ENCODE data around the gene EMILIN3.
"Not testable (repeated sequence)": the region's sequence is repeated elsewhere in the genome, so short reads cannot be mapped to it uniquely, and the experiment has no call there.

Gene EMILIN3

GRCh38 chr20:41317546-41318270 is 48.9 kb downstream of the EMILIN3 start, which contains the start of gene ZHX3:
TSS of gene ZHX3 (minus strand) at chr20:41317731. CDS start at chr20:41204916, 112,815 bp downstream.
- DNase-seq = peak; percentile 94 to 97 (median 97)
- 0% methylated on average over 38 of the region's 64 CpGs for WGBS (ENCODE audit: insufficient coverage)
- ChIA-PET CTCF (interaction anchor here (1.6 kb wide), 1 partner anchor 22 kb away, joined by 4 read pairs; no protein-coding TSS in a partner anchor), POLR2A (no interaction called here)
- Histone ChIP-seq H3K9me3 (ENCODE audit: control extremely low read depth in 1 of 5, control insufficient read depth in 4 of 5, insufficient read depth in 2 of 5, low read depth in 1 of 5, low read length in 4 of 5) (no peaks in the 10 kb centered on the region), H3K27ac (ENCODE audit: insufficient read depth in 1 of 2, low read depth in 1 of 2, low read length in 2 of 2, poor library complexity in 1 of 2, severe bottlenecking in 2 of 2) (peak within 1 kb of the TSS in 1 of 2 experiments; percentile 51), H3K4me1 (ENCODE audit: control extremely low read depth in 1 of 4, control insufficient read depth in 4 of 4, insufficient read depth in 4 of 4, low read length in 3 of 4) (peaks cover 4 to 22% (median 14%) of the 10 kb centered on the region in 4 experiments), H3K27me3 (replicated peaks in 2 of 5; ENCODE audit: control insufficient read depth in 4 of 5, insufficient read depth in 5 of 5, low read length in 4 of 5) (no peaks in the 10 kb centered on the region), H3K4me3 (ENCODE audit: control insufficient read depth in 1 of 7, extremely low read depth in 1 of 7, insufficient read depth in 4 of 7, low read depth in 2 of 7, low read length in 6 of 7) (peak within 1 kb of the TSS; percentile 55 to 87 (median 67)), H3K36me3 (ENCODE audit: control insufficient read depth in 4 of 4, insufficient read depth in 4 of 4, low read length in 3 of 4) (no peaks in the 10 kb centered on the region)

GRCh38 chr20:41316602-41317545 is 49.7 kb downstream of the EMILIN3 start:
- H3K9me3 ChIP-seq (ENCODE audit: control extremely low read depth in 1 of 5, control insufficient read depth in 4 of 5, insufficient read depth in 2 of 5, low read depth in 1 of 5, low read length in 4 of 5) = no peaks in the 10 kb centered on the region
- peaks cover 4 to 22% (median 14%) of the 10 kb centered on the region in 4 experiments for H3K4me1 ChIP-seq (ENCODE audit: control extremely low read depth in 1 of 4, control insufficient read depth in 4 of 4, insufficient read depth in 4 of 4, low read length in 3 of 4)
- peak overlapping the region; percentile 55 to 87 (median 67) for H3K4me3 ChIP-seq (ENCODE audit: control insufficient read depth in 1 of 7, extremely low read depth in 1 of 7, insufficient read depth in 4 of 7, low read depth in 2 of 7, low read length in 6 of 7)
- peaks cover 0 to 2% (median 0%) of the 10 kb centered on the region in 4 experiments for H3K36me3 ChIP-seq (ENCODE audit: control insufficient read depth in 4 of 4, insufficient read depth in 4 of 4, low read length in 3 of 4)
- peak overlapping the region in 1 of 2 experiments; percentile 51 for H3K27ac ChIP-seq (ENCODE audit: insufficient read depth in 1 of 2, low read depth in 1 of 2, low read length in 2 of 2, poor library complexity in 1 of 2, severe bottlenecking in 2 of 2)
- H3K27me3 ChIP-seq (replicated peaks in 2 of 5; ENCODE audit: control insufficient read depth in 4 of 5, insufficient read depth in 5 of 5, low read length in 4 of 5) = no peaks in the 10 kb centered on the region
- peak; percentile 46 to 63 (median 52) for DNase-seq
- POLR2A ChIA-PET = no interaction called here
- CTCF ChIA-PET = interaction anchor here (0.9 to 1.6 kb wide), 3 partner anchors 13 to 144 kb away, joined by 3 to 4 read pairs (median 4); no protein-coding TSS in a partner anchor
- 5% methylated on average over 61 of the region's 66 CpGs for WGBS (ENCODE audit: insufficient coverage)

- ChIA-PET CTCF (interaction anchor here (0.9 to 1.2 kb wide), 3 partner anchors 12 to 143 kb away, joined by 3 to 4 read pairs (median 3); no protein-coding TSS in a partner anchor), POLR2A (no interaction called here)
- H3K36me3 ChIP-seq (ENCODE audit: control insufficient read depth in 4 of 4, insufficient read depth in 4 of 4, low read length in 3 of 4) = peaks cover 0 to 3% (median 0%) of the 10 kb centered on the region in 4 experiments
- no peaks in the 10 kb centered on the region for H3K9me3 ChIP-seq (ENCODE audit: control extremely low read depth in 1 of 5, control insufficient read depth in 4 of 5, insufficient read depth in 2 of 5, low read depth in 1 of 5, low read length in 4 of 5)
- peaks cover 4 to 22% (median 14%) of the 10 kb centered on the region in 4 experiments for H3K4me1 ChIP-seq (ENCODE audit: control extremely low read depth in 1 of 4, control insufficient read depth in 4 of 4, insufficient read depth in 4 of 4, low read length in 3 of 4)
- no peak overlapping the region for H3K27ac ChIP-seq (ENCODE audit: insufficient read depth in 1 of 2, low read depth in 1 of 2, low read length in 2 of 2, poor library complexity in 1 of 2, severe bottlenecking in 2 of 2)
- WGBS (ENCODE audit: insufficient coverage) = 78% methylated on average over 1 of the region's 6 CpGs
- H3K27me3 ChIP-seq (replicated peaks in 2 of 5; ENCODE audit: control insufficient read depth in 4 of 5, insufficient read depth in 5 of 5, low read length in 4 of 5) = no peaks in the 10 kb centered on the region
- DNase-seq = no peak
- no peak overlapping the region for H3K4me3 ChIP-seq (ENCODE audit: control insufficient read depth in 1 of 7, extremely low read depth in 1 of 7, insufficient read depth in 4 of 7, low read depth in 2 of 7, low read length in 6 of 7)
These were observed 50.6 kb downstream of the EMILIN3 start for GRCh38 chr20:41316051-41316450.

- H3K27me3 ChIP-seq (replicated peaks in 2 of 5; ENCODE audit: control insufficient read depth in 4 of 5, insufficient read depth in 5 of 5, low read length in 4 of 5) = no peaks in the 10 kb centered on the region
- peaks cover 0 to 3% (median 0%) of the 10 kb centered on the region in 4 experiments for H3K36me3 ChIP-seq (ENCODE audit: control insufficient read depth in 4 of 4, insufficient read depth in 4 of 4, low read length in 3 of 4)
- H3K4me3 ChIP-seq (ENCODE audit: control insufficient read depth in 1 of 7, extremely low read depth in 1 of 7, insufficient read depth in 4 of 7, low read depth in 2 of 7, low read length in 6 of 7) = no peak overlapping the region
- H3K9me3 ChIP-seq (ENCODE audit: control extremely low read depth in 1 of 5, control insufficient read depth in 4 of 5, insufficient read depth in 2 of 5, low read depth in 1 of 5, low read length in 4 of 5) = no peaks in the 10 kb centered on the region
- no peak for DNase-seq
- CTCF ChIA-PET = no interaction called here
- H3K27ac ChIP-seq (ENCODE audit: insufficient read depth in 1 of 2, low read depth in 1 of 2, low read length in 2 of 2, poor library complexity in 1 of 2, severe bottlenecking in 2 of 2) = no peak overlapping the region
- POLR2A ChIA-PET = no interaction called here
- WGBS (ENCODE audit: insufficient coverage) = 100% methylated on average over 1 of the region's 2 CpGs
- H3K4me1 ChIP-seq (ENCODE audit: control extremely low read depth in 1 of 4, control insufficient read depth in 4 of 4, insufficient read depth in 4 of 4, low read length in 3 of 4) = peaks cover 4 to 29% (median 21%) of the 10 kb centered on the region in 4 experiments
These were observed 52.2 kb downstream of the EMILIN3 start for GRCh38 chr20:41314386-41314785.

- H3K27ac ChIP-seq (ENCODE audit: insufficient read depth in 1 of 2, low read depth in 1 of 2, low read length in 2 of 2, poor library complexity in 1 of 2, severe bottlenecking in 2 of 2); POLR2A ChIA-PET; H3K27me3 ChIP-seq (replicated peaks in 2 of 5; ENCODE audit: control insufficient read depth in 4 of 5, insufficient read depth in 5 of 5, low read length in 4 of 5); H3K4me3 ChIP-seq (ENCODE audit: control insufficient read depth in 1 of 7, extremely low read depth in 1 of 7, insufficient read depth in 4 of 7, low read depth in 2 of 7, low read length in 6 of 7); CTCF ChIA-PET; H3K9me3 ChIP-seq (ENCODE audit: control extremely low read depth in 1 of 5, control insufficient read depth in 4 of 5, insufficient read depth in 2 of 5, low read depth in 1 of 5, low read length in 4 of 5); H3K36me3 ChIP-seq (ENCODE audit: control insufficient read depth in 4 of 4, insufficient read depth in 4 of 4, low read length in 3 of 4): not testable (repeated sequence)
- H3K4me1 ChIP-seq (ENCODE audit: control extremely low read depth in 1 of 4, control insufficient read depth in 4 of 4, insufficient read depth in 4 of 4, low read length in 3 of 4) = peaks cover 7 to 39% (median 31%) of the 10 kb centered on the region in 4 experiments
- DNase-seq = peak in 1 of 3 donors; percentile 17
- WGBS (ENCODE audit: insufficient coverage) = 99% methylated on average over 6 of the region's 6 CpGs
These were observed 54.6 kb downstream of the EMILIN3 start for GRCh38 chr20:41312009-41312408.

All from common myeloid progenitor, CD34-positive (primary cell).